NCI-H1092 treated with DMSO at 0.1 percent for 48 hours (cell line): ENCODE results near the gene PRAC1.

Experiments
- DNase-seq: peaks from one replicate; lab custom pipeline; 2025; lab: John Stamatoyannopoulos, UW

Gene PRAC1

DNA sequence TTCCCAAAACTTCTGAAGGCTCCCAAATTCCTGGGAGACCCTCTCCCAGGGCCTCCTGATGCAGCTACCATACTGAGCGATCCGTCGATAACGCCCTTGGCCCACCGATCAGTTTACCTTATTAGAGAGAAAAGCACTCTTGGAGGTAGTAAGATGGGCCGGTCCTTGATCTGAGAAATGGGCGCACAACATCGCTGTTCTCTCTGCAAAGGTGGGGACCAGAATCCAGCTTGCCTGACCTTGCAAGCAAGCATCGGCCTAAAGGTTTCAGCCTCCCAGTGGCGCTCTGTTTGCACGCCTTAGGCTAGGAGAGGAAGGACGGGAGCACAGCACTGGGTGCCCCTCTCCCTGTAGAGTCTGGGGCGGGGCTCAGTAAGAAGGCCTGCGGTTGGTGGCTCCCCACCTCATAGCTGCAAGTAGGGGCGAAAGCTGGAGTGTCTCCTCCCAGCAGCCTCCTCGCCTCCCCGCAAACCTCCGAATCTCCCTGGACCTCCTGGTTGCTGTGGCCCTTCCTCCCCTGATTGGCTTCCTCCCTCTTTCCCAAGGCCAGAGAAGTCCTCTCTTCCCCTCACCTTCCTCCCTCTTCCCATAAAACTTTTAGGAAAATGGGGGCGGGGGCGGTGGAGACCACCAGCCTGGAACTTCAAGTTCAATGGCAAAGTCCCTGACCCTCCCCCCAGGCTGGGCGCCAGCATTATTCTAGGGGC lies at the start of gene PRAC1:
Gene PRAC1 (minus strand): TSS at position 318 of the 707 bp plus-strand sequence. CDS start 126 bp downstream, at position 192.
- DNase-seq, result no peak

DNA sequence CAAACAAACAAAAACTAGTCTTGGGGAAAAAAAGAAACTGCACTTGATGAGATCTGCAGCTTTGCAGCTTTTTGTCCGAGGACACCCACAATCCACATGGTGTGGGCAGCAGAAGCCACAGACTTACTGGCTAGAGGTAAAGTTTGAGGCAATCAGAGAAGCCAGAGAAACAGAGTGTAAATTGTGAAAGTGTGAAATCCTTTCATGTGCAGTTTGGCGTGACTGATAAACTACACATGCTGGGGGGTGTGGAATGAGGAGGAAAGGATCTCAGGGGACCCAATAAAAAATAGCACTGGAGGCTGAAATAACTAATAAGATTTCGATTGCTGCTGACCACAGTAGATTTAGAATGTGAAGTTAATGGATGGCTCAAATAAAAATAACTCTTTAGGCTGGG lies 48.6 kb upstream of the PRAC1 start:
- DNase-seq, result no peak

DNA sequence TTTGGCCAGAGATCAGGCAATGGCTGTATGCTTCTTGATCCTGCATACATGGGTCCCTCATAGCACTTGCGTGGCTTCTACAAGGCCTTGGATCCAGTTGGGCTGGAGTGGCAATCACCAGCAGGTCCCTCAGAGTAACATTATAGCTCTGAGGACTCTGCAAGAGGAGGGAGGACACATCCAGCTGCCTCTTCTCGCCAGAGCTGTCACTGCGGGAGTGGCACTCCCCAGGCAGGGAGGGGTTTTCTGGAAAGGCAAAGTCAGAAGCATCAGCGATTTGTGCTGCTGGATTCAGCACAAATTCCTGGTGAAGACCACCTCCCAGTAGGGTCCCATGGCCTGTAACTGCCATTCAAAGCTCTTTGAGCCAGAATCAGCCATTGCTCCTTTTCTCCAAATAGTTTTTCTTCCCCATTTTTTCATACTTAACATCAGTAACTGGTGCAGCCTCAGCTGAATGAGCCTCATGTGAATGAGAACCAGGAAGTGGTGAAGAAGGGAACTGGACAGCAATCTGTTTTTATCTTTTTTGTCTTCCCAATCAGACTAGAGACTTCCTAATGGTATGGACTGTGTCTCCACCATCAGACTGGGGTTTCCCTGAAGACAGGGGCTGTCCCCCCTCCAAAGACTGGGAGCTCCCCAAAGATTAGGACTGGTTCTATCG lies 46.8 kb upstream of the PRAC1 start:
- DNase-seq, result no peak

DNA sequence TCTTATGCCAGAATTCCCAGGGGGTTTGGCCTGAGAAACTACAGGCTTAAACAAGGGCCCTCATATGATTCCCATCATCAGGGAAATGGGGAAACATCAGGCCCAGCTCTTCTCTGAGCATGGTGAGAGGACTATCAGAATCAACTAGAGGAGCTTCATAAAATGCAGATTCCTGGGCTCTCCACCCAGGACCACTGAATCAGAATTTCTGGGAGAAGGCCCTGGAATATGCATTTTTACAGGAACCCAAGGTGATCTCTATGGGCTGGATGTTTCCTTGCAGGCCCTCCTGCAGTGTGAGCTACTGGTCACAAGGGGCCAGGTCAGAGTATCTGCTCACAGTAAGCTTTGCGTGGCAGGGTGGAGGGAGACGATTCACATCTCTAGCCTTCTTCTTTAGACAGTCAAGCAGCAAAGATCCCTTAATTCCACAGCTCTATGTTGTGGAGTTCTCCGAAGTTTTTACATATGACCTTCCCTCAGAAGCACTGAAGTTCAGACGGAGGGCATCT lies 45.0 kb upstream of the PRAC1 start:
- no peak for DNase-seq

DNA sequence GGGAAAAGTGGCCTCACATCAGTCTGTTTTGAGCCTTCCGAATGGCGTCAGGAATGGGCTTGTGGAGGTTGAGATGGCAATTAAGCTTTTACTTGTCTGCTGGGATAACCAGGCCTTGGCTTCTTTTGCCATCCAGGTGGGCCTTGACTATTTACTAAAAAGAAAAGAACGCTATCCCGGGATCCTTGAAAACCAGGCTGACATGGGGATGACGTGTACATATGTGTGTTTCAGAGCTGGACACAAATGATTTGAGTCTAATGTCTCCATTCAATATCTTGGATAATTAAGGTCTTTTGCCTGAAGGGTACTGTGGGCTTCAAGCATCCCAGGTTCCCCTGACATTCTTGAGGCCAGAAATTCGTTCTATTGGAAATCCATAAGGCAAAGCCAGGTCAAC lies 38.8 kb upstream of the PRAC1 start:
- DNase-seq, result no peak

DNA sequence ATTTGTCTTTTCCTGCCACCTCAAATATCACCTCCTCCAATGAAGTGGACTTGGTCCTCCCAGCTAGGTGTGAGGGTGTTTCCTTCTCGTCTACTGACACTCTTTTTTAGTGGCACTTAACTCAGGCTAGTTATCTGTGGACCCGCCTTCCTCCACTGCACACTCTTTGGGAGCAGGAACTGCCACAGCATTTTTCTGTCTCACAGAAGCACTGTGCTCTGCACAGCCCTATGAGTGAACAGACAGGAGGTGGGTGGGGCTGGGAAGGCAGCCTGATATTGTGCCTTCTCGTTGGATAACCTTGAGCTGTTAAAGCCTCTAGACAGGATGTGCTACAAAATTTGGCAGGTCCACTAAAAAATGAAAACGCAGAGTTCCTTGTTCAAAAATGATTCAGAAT lies 38.1 kb upstream of the PRAC1 start:
- DNase-seq, result no peak

DNA sequence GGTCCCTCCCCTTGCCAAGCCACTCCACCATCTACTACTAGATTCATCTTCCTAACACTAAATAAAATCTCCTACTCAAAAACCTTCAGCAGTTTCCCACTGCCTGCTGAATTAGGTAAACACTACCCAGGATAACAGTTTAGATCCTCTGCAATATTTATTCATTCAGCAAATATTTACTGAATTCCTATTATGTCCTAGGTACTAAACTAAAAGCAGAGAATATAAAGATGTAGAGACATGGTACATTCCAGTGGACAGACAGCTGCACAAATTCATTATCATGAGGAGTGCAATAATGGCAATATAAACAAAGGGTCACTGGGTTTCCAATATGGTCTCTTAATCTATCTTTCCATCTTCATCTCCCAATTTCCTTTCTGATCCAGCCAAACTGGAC lies 37.0 kb upstream of the PRAC1 start:
- no peak for DNase-seq

DNA sequence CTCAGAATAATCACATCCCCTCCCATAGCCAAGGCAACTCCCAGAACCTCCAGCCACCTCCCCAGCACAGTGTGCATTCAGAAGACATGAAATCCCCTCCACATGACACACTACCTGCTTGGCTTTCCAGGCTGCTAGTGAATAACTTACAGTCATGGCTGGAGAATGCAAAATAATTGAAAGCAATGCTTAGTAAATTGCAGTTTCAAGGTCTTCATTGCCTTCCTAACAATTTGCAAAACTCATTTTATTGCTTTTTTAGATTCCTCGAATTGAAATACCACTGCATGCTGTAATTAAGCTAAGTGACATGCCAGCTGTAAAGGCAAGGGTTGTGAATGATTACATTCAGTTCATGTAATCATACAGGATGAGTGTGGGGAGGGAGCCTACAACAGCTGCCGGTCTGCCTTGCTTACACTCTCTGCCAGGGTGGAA lies 35.2 kb upstream of the PRAC1 start:
- no peak for DNase-seq

DNA sequence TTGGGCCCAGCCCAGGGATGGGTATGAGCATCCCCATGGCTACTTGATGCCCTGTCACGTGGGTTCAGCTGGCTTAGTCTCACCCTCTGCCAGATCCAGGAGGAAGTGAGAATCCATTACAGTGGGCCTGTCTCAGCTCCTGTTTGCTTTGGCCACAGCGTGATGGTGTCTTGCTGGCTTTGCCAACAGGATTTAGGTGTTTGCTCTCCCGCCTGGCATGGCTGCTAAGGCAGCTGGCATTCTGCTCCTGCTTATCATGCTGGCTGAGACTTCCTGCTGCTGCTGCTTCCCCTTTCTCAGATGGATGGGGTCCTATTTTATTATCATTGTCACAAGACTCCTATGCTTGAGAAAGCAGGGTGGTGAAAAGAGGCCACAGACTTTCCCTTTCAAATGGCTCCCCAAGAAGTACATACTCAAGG lies 34.5 kb upstream of the PRAC1 start:
- peak; percentile 76 for DNase-seq

DNA sequence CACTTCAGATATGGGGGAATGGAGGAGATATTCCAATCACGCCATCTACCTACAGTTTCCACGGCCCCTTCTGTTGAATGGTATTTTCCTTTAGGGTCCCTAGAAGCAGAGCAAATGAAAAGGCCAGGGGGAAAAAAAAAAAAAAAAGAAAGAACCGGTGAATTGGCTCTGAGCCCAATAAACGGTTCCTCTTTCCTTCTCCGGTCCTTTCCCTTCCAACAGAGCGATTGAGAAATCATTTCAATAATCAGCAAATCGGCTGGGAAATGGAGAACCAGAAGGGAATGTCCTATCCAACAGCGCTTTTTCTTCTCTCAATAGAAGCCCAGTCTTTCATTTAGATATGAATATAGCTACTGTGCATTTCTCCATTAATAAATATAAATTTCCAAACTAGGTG lies 33.0 kb upstream of the PRAC1 start:
- no peak for DNase-seq

DNA sequence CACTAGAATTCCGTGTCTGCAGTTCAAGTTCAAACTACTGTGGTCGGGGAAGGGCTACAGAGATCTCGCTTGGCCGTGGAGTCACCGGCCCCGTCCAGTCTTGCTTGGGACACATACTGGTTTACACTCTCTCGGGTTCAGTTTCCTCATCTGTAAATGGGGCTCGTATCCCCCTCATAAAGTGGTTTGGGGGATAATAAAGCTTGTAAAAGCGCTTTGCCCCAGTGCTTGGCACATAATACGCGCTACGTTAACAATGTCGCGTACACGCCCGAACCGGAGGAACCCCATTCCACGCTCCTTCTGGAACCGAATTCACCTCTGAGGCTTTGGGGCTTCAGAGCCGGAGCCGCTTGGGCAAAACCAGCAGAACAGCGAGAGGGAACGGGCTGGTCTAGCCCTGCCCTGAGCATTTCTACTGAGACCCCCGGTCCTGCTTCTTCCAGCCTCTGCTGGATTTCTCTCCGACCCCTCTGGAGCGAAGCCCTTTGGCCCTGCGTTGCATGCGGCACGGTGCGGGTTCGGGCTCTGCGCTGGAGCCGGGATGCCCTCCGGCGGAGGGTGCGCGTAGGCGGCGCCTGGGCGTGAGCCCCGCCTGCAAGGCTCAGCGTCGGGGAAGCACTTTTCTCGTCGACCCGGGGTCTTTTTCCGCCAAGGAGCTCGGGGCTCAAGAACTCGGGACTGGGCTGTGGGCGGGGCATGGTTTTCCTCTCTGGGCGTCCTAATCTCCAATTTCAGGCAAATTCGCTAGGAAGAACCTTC lies 32.4 kb upstream of the PRAC1 start:
- no peak for DNase-seq

DNA sequence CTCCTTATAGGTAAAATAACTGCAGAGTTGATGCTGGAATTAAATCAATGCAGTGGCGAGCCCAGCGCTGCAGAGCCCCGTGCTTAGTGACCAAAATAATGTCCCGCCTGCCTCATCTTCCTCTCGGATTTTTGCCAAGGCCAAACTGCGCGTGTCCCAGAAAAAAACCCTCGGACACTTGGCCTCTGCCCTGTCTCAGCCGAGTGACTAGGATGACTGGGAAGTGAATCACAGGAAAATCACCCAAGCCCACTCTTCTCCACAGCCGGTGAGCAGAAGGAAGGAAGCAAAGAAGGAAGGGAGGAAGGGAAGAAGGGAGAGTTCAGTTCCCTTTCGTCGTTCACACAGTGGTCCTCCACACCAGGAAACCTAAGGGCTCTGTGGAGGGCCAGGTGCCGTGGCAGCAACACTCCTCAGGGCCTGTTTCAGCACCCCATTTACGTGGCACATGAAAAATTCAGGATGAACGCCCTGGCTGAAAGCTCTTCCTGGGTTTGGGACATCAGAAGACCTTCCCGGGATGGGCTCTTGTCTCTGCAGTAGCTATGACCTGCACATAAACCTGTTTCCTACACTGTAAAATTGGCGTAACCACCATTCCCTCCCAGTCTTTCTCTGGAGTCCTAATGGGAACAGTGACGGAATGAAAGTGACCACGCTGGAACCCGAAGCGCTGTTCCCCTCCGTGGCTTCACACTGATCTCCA lies 31.6 kb upstream of the PRAC1 start:
- DNase-seq, result no peak

DNA sequence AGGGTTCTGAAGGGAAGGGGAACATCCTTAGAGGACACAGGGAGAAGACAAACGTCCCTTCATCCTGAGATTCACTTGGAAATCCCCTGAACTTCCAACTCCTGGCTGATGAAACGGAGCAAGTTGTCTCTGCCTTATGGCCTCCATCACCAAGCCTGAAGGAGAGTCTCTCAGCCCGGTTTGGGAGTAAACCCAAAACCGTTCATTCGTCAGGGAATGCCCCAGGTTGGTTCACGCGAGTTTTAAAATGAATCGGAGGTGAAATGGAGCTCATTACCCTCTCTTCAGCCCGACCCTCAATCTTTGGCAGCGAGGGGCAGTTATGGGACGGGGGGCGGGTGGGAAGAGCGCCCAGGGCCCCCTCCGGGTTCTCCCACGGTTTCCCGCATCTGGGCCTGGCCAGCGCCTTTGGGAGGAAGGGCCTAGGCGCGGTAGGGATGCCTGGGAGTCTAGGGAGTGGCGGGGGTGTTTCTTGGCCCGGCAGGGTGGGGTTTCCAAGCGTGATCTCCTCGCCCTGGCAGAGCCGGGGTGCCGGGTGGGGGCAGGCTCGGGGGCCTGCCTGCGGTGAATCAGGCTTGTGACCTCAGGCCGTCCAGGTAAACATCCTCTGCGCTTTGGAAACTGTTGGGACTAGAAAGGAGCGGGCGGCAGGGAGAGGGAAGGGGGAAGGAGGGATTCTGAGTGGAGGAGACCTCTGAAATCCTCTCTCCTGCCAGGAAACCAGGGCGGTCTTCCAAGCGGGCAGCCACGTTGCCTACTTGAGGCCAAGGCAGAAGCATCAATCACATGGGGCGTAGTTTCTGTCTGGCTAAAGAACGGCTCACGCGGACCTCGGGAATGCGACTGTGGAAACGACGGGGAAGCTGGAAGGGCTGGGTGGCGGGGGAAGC lies 30.3 kb upstream of the PRAC1 start:
- DNase-seq, result no peak

DNA sequence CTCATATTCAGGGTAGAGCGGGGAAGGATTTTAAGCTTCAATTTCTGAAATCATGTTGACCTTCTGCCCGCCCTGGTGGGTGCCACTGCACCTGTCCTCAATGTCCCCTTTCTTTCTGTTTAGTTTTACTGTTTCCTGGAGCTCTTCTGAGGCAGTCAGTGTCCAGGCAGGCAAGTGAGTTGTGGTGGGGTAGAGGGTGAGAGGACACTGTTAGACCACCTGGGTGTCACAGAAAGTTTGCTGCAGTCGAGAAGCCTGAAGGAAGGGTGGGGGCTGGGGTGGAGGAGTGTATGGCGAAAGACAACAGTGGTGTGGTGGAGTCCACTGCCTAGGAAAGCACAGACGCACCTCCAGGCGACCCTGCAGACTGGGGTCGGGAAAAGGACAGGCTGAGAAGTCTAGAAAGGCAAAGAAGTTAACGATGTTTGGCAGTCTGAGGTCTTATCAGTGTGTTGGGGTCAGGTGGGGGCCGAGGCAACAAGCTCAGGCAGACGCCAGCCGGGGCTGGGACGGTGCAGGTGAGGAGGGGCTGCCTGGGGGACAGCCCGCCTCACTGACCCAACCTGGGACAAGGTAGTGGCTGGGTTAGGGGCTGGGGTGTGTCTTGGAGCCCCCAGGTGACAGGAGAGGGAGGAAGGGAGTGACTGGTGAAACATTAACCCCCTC lies 29.5 kb upstream of the PRAC1 start:
- DNase-seq, result no peak

DNA sequence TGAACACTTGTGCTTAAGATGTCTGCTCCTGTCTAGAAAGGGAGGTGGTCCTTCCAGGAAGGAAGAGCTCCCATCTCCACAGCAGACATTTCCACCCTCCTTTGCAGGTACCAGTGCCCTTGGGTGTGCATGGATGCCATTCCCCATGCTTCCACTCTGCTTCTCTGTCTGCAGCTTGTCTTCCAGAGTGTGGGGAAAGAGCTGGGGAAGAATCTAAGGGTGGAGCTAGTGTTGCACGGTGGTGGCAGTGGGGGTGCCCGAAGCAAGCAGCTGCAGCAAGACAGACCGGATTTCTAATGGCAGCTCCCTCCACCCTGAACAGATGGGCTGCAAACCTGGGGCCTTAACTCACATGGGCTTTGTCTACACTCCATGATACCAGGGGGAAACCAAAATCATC lies 28.9 kb upstream of the PRAC1 start:
- no peak for DNase-seq

DNA sequence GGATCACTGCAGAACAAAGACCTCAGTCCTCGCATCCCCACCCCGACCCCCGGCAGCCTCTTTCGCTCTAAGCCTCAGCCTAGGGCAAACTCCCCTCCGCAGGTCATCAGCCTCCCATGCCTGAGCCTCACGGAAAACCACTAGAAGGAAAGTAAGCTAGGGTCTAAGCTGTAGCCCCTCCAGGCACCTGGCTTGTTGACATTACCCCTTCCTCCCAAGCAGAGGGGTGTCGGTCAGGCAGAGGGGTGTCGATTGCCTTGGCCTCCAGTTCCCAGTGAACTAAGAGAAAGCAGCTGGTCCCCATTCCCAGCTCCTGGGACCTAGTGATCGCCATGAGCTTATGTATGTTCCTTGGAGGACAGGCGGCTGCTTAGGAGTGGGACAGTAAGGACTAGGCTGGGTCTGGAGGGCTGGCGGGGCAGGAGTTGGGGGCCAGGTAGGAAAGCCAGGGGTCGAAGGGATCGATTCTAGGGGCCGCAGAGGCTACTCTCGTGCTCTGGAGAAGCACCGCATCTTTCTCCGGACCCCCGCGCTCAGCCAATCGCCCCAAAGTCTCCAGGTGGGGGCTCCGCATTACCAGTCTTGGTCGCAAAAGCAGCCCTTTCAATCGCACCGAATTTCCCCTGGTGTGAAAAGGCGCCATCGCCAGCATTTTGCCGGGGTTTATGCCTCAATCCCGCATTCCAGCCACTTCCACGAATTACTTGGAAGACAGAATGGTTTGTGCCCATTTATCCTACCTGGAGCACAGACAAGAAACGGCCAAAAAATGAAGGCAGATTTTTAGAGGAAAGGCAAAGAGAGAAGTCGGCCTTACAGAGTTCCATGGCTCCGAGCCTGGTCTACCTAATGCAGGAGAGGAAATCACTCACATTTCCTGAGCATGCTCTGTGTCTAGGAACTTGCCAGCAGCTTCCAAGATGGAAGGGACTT lies 27.6 kb upstream of the PRAC1 start:
- DNase-seq, result no peak

DNA sequence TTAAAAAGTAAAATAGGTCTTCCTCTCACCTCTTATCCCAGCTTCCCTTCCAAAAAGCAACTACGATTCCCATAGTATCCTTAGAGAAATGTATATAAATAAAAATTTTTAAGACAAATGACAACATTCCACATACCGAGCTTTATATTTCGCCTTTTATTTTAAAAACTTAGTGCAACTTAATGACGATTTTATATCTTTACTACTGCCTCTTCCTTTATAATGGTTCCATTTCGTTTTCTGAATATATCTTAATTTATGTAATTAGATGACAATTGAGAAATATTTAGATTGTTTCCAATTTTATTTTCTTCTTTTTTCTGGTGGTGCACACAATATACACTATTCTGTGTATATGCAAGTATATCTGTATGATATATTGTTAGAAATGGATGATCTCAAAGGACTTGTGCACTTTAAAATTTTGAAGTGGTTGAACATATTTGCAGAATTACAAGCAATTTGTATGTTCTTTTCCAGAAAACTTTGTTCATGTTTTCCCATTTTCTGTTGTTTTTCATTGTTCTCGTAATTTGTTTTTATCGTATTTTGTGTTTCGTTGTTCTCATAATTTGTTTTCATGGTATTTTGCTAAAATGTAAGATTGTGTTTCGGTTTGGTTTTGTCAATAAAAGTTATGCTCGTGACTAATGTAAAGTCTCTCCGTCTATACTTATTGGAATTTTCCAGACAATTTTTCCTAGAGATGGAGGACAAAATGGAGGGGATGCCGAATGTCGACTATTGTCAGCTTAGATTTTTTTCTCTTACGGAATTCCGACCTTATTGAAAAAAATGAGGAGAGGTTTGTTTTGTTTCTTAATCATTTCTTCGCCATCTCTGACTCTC lies 26.6 kb upstream of the PRAC1 start:
- DNase-seq, result no peak
